ENCODE data around the gene HES5. TPM values are rescaled to one million over a fixed set of nuclear protein-coding genes. Genes with fewer than 3 reads are reported as not detected.

The HES5 gene
- total and polyA plus RNA-seq, 2 donors (not counting 1 experiment from before 2014, with no cell fraction given) = not detected

- Histone ChIP-seq H3K9me3 (ENCODE audit: control insufficient read depth, insufficient read depth, low read depth, low read length) (no peaks in the 10 kb centered on the region), H3K79me2 (ENCODE audit: control insufficient read depth, insufficient read depth, low read length) (no peaks in the 10 kb centered on the region), H2AFZ (ENCODE audit: low read length) (no peak overlapping the region), H3K9ac (ENCODE audit: insufficient read depth, low read length) (no peak overlapping the region), H3K27ac (ENCODE audit: insufficient read depth, low read length) (no peak overlapping the region), H3K4me2 (ENCODE audit: extremely low read depth, insufficient read depth, low read length) (no peak overlapping the region), H4K20me1 (ENCODE audit: control insufficient read depth, extremely low read depth, insufficient read depth, low read length) (no peaks in the 10 kb centered on the region), H3K4me1 (ENCODE audit: control insufficient read depth, extremely low read depth, insufficient read depth, low read length) (no peaks in the 10 kb centered on the region), H3K27me3 (ENCODE audit: control insufficient read depth, insufficient read depth, low read length) (no peaks in the 10 kb centered on the region), H3K4me3 (replicated peaks in 1 of 4; ENCODE audit: control extremely low read depth in 1 of 4, insufficient read depth in 1 of 4, low read depth in 3 of 4, low read length in 4 of 4) (no peak overlapping the region), H3K36me3 (ENCODE audit: control insufficient read depth, insufficient read depth, low read length) (no peaks in the 10 kb centered on the region)
- TF ChIP-seq CTCF (conservative IDR thresholded peaks at IDR 0.05 in 1 of 2, IDR thresholded peaks at IDR 0.05 in 1 of 2; ENCODE audit: low read depth in 1 of 2, low read length in 2 of 2) (no peak), EZH2 (IDR thresholded peaks at IDR 0.05; ENCODE audit: low read length, missing control alignments) (no peak)
- no peak for DNase-seq (ENCODE audit: low read depth in 2 of 2)
These were observed 47.5 kb downstream of the HES5 start for GRCh38 chr1:2482588-2482987.

- no peaks in the 10 kb centered on the region for H4K20me1 ChIP-seq (ENCODE audit: control insufficient read depth, extremely low read depth, insufficient read depth, low read length)
- H3K36me3 ChIP-seq (ENCODE audit: control insufficient read depth, insufficient read depth, low read length) = no peaks in the 10 kb centered on the region
- H3K27ac ChIP-seq (ENCODE audit: insufficient read depth, low read length) = no peak overlapping the region
- H3K4me1 ChIP-seq (ENCODE audit: control insufficient read depth, extremely low read depth, insufficient read depth, low read length) = no peaks in the 10 kb centered on the region
- H3K4me2 ChIP-seq (ENCODE audit: extremely low read depth, insufficient read depth, low read length) = no peak overlapping the region
- H2AFZ ChIP-seq (ENCODE audit: low read length) = no peak overlapping the region
- H3K27me3 ChIP-seq (ENCODE audit: control insufficient read depth, insufficient read depth, low read length) = no peaks in the 10 kb centered on the region
- H3K9ac ChIP-seq (ENCODE audit: insufficient read depth, low read length) = no peak overlapping the region
- H3K4me3 ChIP-seq (replicated peaks in 1 of 4; ENCODE audit: control extremely low read depth in 1 of 4, insufficient read depth in 1 of 4, low read depth in 3 of 4, low read length in 4 of 4) = no peak overlapping the region
- DNase-seq (ENCODE audit: low read depth in 2 of 2) = no peak
- no peaks in the 10 kb centered on the region for H3K9me3 ChIP-seq (ENCODE audit: control insufficient read depth, insufficient read depth, low read depth, low read length)
- no peaks in the 10 kb centered on the region for H3K79me2 ChIP-seq (ENCODE audit: control insufficient read depth, insufficient read depth, low read length)
- TF ChIP-seq EZH2 (IDR thresholded peaks at IDR 0.05; ENCODE audit: low read length, missing control alignments) (no peak), CTCF (conservative IDR thresholded peaks at IDR 0.05 in 1 of 2, IDR thresholded peaks at IDR 0.05 in 1 of 2; ENCODE audit: low read depth in 1 of 2, low read length in 2 of 2) (no peak)
These were observed 48.2 kb downstream of the HES5 start for GRCh38 chr1:2481885-2482284.

- Histone ChIP-seq H3K27ac (ENCODE audit: insufficient read depth, low read length) (no peak overlapping the region), H3K36me3 (ENCODE audit: control insufficient read depth, insufficient read depth, low read length) (no peaks in the 10 kb centered on the region), H4K20me1 (ENCODE audit: control insufficient read depth, extremely low read depth, insufficient read depth, low read length) (no peaks in the 10 kb centered on the region), H3K4me2 (ENCODE audit: extremely low read depth, insufficient read depth, low read length) (no peak overlapping the region), H3K9ac (ENCODE audit: insufficient read depth, low read length) (no peak overlapping the region), H3K4me1 (ENCODE audit: control insufficient read depth, extremely low read depth, insufficient read depth, low read length) (no peaks in the 10 kb centered on the region), H3K79me2 (ENCODE audit: control insufficient read depth, insufficient read depth, low read length) (no peaks in the 10 kb centered on the region), H3K9me3 (ENCODE audit: control insufficient read depth, insufficient read depth, low read depth, low read length) (no peaks in the 10 kb centered on the region), H3K4me3 (replicated peaks in 1 of 4; ENCODE audit: control extremely low read depth in 1 of 4, insufficient read depth in 1 of 4, low read depth in 3 of 4, low read length in 4 of 4) (no peak overlapping the region), H2AFZ (ENCODE audit: low read length) (no peak overlapping the region), H3K27me3 (ENCODE audit: control insufficient read depth, insufficient read depth, low read length) (no peaks in the 10 kb centered on the region)
- DNase-seq (ENCODE audit: low read depth in 2 of 2) = no peak
- TF ChIP-seq CTCF (conservative IDR thresholded peaks at IDR 0.05 in 1 of 2, IDR thresholded peaks at IDR 0.05 in 1 of 2; ENCODE audit: low read depth in 1 of 2, low read length in 2 of 2) (no peak), EZH2 (IDR thresholded peaks at IDR 0.05; ENCODE audit: low read length, missing control alignments) (no peak)
These were observed 49.1 kb downstream of the HES5 start for GRCh38 chr1:2480986-2481364.

Measured in fibroblast of lung (primary cell).